Measurements from ENCODE around the gene TMEM175. TPM values are rescaled to one million over a fixed set of nuclear protein-coding genes. Genes with fewer than 3 reads are reported as not detected.

TMEM175 gene
- total and polyA plus RNA-seq, 9 of the 15 experiments (the other 6 are each of a cell fraction or from before 2014, with no cell fraction given): 0.13 to 30.9 (median 9.4) TPM

DNA sequence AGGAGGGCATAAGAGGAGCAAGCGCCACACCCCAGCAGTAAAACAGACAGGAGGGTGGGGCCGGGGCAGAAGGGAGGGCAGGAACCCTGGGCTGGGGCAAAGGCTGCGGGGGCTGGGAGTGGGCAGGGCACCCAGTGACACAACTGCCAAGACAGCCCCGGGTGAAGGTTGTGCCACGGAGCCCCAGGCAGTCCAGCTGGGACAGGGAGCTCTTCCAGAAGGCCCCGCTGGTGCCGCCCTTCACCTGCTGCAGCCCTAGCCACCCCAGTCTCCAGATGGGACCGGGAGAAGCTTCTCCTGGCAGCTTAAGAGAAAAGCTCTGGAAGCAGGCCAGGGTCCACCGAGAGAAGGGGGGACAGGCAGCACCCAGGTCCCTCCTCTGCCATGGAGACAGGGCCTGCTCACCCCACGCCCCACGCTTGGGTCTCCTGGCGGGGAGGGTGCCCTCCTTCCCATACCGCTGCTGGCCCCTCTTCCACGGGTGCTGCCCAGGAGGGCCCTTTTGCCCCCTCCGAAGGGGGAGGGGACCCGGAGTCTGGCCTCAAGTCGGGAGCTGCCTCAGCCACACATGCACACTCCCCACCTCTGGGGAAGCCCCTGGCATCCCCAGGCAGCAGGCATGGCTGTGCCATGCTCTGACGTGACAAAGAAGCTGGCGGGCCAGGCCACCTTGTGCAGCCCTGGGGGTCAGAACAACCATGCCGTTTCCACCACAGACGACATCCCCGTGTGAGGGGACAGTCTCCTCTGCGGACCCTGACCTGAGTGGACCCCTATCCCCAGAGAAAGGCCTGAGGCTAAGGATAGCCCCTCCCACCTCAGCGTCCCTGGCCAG is 39.6 kb downstream of the TMEM175 start:
- no peak overlapping the region for H2AFZ ChIP-seq (ENCODE audit: low read depth, low read length)
- ATAC-seq: no peak
- 80% methylated on average over 6 of the region's 24 CpGs for WGBS (ENCODE audit: insufficient coverage, low coverage, missing lambda C conversion rate)
- H3K9me3 ChIP-seq (replicated peaks; ENCODE audit: control insufficient read depth, insufficient read depth, low read depth, low read length): no peaks in the 10 kb centered on the region
- peak overlapping the region; percentile 79; the same call in 1 of the 2 replicates for H3K4me3 ChIP-seq
- no peaks in the 10 kb centered on the region; the same call in 1 of the 2 replicates for H4K20me1 ChIP-seq (replicated peaks; ENCODE audit: control insufficient read depth, insufficient read depth, low read length)
- in situ Hi-C loops (cut with MboI): no loop called here
- FAIRE-seq: no peak
- peaks cover 10% of the 10 kb centered on the region; the same call in 2 of the 3 replicates for H3K79me2 ChIP-seq (ENCODE audit: control insufficient read depth, insufficient read depth, low read length)
- peaks cover 3% of the 10 kb centered on the region; the same call in 1 of the 3 replicates for H3K36me3 ChIP-seq (ENCODE audit: control insufficient read depth, insufficient read depth, low read length)
- ChIA-PET CTCF (ENCODE audit: low intra/inter-chr PET ratio) (no interaction called here), POLR2A (no interaction called here)
- no peaks in the 10 kb centered on the region for H3K27me3 ChIP-seq (ENCODE audit: control insufficient read depth in 2 of 2, insufficient read depth in 2 of 2, low read length in 2 of 2)
- intact Hi-C loops (cut with micrococcal nuclease): loop anchor here (2.0 kb wide), 1 partner anchor 41 kb away; no protein-coding TSS in a partner anchor
- peak overlapping the region in 1 of 2 experiments; percentile 95; a peak in 2 of 4 replicates for H3K9ac ChIP-seq (ENCODE audit: insufficient read depth in 1 of 2, low read depth in 2 of 2, low read length in 2 of 2)
- BruUV-seq (replicated peaks): no TSS peak
- no peak for DNase-seq (ENCODE audit: extremely low read depth in 1 of 4, low spot score in 3 of 4)
- H3K27ac ChIP-seq (ENCODE audit: extremely low read depth, low read depth, low read length): no peak overlapping the region
- no peaks in the 10 kb centered on the region for H3K9me1 ChIP-seq (ENCODE audit: control insufficient read depth, insufficient read depth, low read length)
- no peak for TF ChIP-seq ZNF324 (CRISPR knock-in tag; IDR thresholded peaks at IDR 0.05)
- TF ChIP-seq CBX3 (IDR thresholded peaks at IDR 0.05; ENCODE audit: borderline replicate concordance in 1 of 2, low read length in 2 of 2): no peak
- no peak for TF ChIP-seq JUND (IDR thresholded peaks at IDR 0.05; ENCODE audit: borderline replicate concordance, low read depth, low read length)
- TF ChIP-seq JUND (tag; IDR thresholded peaks at IDR 0.05; ENCODE audit: borderline replicate concordance, low read depth, low read length): no peak
- no peak for TF ChIP-seq ZNF583 (CRISPR knock-in tag; IDR thresholded peaks at IDR 0.05)
- TF ChIP-seq PHF21A (IDR thresholded peaks at IDR 0.05; ENCODE audit: borderline replicate concordance, low read depth): no peak
- no peak for TF ChIP-seq MIER1 (IDR thresholded peaks at IDR 0.05; ENCODE audit: low read depth)
- TF ChIP-seq LEF1 (IDR thresholded peaks at IDR 0.05): no peak
- no peak for TF ChIP-seq HDAC1 (IDR thresholded peaks at IDR 0.05)
- no peak for TF ChIP-seq TAF7 (tag; IDR thresholded peaks at IDR 0.05)
- no peak for TF ChIP-seq PHF8 (IDR thresholded peaks at IDR 0.05; ENCODE audit: borderline replicate concordance, low read length)
- H3K4me1 ChIP-seq (replicated peaks in 1 of 2; ENCODE audit: control insufficient read depth in 2 of 2, insufficient read depth in 2 of 2, low read length in 2 of 2): peaks cover 0 to 64% of the 10 kb centered on the region in 2 experiments; a peak in 4 of 5 replicates
- no peak overlapping the region; the same call in 1 of the 2 replicates for H3K4me2 ChIP-seq (ENCODE audit: insufficient read depth, low read length)

Measured in K562 (cell line).